Measurements from ENCODE around the gene CRYBB3.

DNA sequence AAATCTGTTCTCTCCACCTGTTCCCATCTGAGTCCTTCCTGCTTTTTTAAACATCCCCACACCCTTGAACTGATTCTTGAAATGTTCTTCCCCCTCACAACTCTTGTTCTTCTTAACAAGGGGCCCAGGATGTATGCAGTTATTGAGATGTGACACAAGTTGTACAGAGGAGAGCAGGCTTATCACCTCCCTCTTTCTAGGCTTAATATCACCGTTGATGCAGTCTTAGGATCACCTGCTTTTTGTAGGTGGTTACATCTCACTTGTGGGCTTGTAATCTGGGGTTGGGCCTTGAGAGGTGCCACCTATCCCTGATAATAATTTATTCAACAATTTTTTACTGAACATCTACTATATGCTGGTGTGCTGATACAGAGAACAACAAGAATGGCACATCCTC, 6.2 kb downstream of the CRYBB3 start:
- TF ChIP-seq, protein P1, sequence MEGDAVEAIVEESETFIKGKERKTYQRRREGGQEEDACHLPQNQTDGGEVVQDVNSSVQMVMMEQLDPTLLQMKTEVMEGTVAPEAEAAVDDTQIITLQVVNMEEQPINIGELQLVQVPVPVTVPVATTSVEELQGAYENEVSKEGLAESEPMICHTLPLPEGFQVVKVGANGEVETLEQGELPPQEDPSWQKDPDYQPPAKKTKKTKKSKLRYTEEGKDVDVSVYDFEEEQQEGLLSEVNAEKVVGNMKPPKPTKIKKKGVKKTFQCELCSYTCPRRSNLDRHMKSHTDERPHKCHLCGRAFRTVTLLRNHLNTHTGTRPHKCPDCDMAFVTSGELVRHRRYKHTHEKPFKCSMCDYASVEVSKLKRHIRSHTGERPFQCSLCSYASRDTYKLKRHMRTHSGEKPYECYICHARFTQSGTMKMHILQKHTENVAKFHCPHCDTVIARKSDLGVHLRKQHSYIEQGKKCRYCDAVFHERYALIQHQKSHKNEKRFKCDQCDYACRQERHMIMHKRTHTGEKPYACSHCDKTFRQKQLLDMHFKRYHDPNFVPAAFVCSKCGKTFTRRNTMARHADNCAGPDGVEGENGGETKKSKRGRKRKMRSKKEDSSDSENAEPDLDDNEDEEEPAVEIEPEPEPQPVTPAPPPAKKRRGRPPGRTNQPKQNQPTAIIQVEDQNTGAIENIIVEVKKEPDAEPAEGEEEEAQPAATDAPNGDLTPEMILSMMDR (IDR thresholded peaks at IDR 0.05 in 8 of 11, conservative IDR thresholded peaks at IDR 0.05 in 3 of 11): no peak
- TF ChIP-seq POLR2A (IDR thresholded peaks at IDR 0.05) (no peak), POLR2AphosphoS5 (IDR thresholded peaks at IDR 0.05) (no peak)

Data from spleen (tissue), 7 donors.